DLD1 (cell line): ENCODE data around the gene TMEM88.

Experiments used
- in situ Hi-C: cut with HindIII; loops from 2 replicates; pipeline ENCODE4 v1.10.0; 2017; ENCODE audit warnings: low sequenced_read_pairs

Gene TMEM88

GRCh38 chr17:7833011-7833794, 21.7 kb upstream of the TMEM88 start:
- in situ Hi-C loops: no loop called here

GRCh38 chr17:7833795-7834541, 20.9 kb upstream of the TMEM88 start, which contains the start of gene KDM6B:
KDM6B (plus strand) TSS chr17:7834217; CDS start chr17:7845555, 11,338 bp downstream.
- in situ Hi-C loops: no loop called here

GRCh38 chr17:7834542-7834956, 20.3 kb upstream of the TMEM88 start:
- in situ Hi-C loops: no loop called here

GRCh38 chr17:7834957-7835813, 19.7 kb upstream of the TMEM88 start:
- in situ Hi-C loops: no loop called here

GRCh38 chr17:7835814-7836595, 18.9 kb upstream of the TMEM88 start:
- in situ Hi-C loops: no loop called here

GRCh38 chr17:7836596-7837407, 18.1 kb upstream of the TMEM88 start:
- in situ Hi-C loops: no loop called here

- in situ Hi-C loops: no loop called here
Observed at GRCh38 chr17:7837408-7838088, 17.3 kb upstream of the TMEM88 start.

GRCh38 chr17:7838090-7839075, 16.5 kb upstream of the TMEM88 start:
- in situ Hi-C loops: no loop called here

GRCh38 chr17:7839190-7839875, 15.5 kb upstream of the TMEM88 start:
- in situ Hi-C loops: no loop called here

- in situ Hi-C loops: no loop called here
Observed at GRCh38 chr17:7839876-7840261, 15.0 kb upstream of the TMEM88 start.

- in situ Hi-C loops: no loop called here
Observed at GRCh38 chr17:7840441-7840840, 14.4 kb upstream of the TMEM88 start.

GRCh38 chr17:7840875-7841274, 14.0 kb upstream of the TMEM88 start:
- in situ Hi-C loops: no loop called here

GRCh38 chr17:7841396-7841914, 13.4 kb upstream of the TMEM88 start:
- in situ Hi-C loops: no loop called here

GRCh38 chr17:7841915-7842379, 12.9 kb upstream of the TMEM88 start:
- in situ Hi-C loops: no loop called here

- in situ Hi-C loops: no loop called here
Observed at GRCh38 chr17:7842380-7843256, 12.2 kb upstream of the TMEM88 start.

GRCh38 chr17:7843257-7843535, 11.7 kb upstream of the TMEM88 start:
- in situ Hi-C loops: no loop called here
